ENCODE measurements around the gene NOP10.

Gene NOP10

GRCh38 chr15:34330279-34330678 is 12.7 kb downstream of the NOP10 start:
- no peak for DNase-seq

GRCh38 chr15:34329006-34329405 is 13.9 kb downstream of the NOP10 start:
- DNase-seq: no peak

DNA sequence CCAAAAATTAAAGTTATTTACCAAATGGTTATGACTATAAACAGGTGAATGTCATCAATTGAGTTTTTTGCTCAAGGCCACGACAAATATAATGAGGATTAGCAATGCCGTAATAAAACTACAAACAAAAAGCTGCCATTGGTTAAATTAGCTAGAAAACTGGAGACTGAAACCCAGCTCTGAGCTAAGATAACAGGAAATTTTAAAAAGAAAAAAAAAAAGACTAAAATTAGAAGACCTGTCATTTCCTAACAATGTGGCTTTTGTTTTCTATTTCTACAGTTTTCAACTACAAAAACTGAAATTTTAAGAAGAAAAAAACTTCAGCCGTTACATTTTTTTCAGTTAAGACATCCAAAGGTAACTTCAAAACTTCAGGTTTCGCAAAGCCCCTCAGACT is 15.0 kb downstream of the NOP10 start:
- no peak for DNase-seq

GRCh38 chr15:34325368-34325767 is 17.6 kb downstream of the NOP10 start:
- no peak for DNase-seq

DNA sequence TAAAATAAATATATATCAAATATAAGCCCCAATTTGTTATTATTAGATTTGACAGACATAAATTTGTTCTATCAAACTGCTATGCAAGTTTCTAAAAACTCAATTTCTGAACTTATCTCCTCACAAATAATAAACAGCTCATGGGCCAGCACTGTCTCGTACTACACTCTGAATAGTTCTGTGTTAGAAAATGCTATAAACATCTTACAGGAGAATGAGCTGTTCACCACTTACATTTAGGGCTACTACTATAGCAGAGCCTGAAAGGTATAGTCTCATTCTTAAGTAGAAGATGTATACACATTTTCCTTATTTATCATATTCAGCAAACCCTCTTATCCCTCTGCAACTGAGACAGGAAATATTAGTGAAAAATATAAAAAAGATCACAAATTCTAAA is 18.0 kb downstream of the NOP10 start:
- no peak for DNase-seq

- DNase-seq: no peak
Observed at GRCh38 chr15:34323217-34323616, 19.7 kb downstream of the NOP10 start.

DNA sequence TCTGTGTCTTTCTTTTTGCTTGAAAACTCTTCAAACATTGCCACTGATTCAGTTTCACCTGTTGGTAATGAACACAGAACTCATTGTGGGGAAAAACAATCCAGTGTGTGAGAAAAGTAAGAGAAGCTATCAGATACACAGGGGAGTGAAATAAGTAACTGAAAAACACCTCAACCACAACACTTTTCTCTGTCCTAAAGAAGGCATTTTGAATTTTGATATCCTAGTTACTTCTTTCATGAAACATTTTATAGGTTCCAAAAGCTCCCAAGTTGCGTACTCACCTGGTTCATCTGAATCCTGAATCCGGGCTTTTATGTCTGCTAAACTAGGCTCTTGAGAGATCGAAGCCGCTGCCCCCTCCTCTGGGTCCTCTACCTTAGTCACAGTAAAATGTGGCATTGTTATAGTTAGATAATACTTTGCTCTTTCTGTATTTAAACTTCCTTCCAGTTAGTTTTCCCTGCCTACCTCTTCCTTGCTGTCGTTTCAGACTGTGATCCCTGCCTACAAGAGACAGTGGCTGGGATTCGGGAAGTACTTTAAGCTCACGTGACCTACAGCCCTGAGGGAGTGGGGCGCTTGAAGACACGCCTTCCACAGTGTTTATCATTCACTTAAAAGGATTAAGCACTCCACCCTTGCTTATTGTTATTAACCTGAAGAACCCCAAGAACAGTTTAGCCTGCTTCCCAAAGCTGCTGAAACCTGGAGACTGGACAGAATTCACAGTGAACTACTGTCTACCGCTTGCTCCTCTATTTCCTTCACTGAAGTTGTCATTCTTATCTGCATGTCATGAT is 24.5 kb downstream of the NOP10 start:
- peak; percentile 64 for DNase-seq

GRCh38 chr15:34314491-34315490 is 28.1 kb downstream of the NOP10 start:
- no peak for DNase-seq

GRCh38 chr15:34311563-34311962 is 31.4 kb downstream of the NOP10 start:
- no peak for DNase-seq

DNA sequence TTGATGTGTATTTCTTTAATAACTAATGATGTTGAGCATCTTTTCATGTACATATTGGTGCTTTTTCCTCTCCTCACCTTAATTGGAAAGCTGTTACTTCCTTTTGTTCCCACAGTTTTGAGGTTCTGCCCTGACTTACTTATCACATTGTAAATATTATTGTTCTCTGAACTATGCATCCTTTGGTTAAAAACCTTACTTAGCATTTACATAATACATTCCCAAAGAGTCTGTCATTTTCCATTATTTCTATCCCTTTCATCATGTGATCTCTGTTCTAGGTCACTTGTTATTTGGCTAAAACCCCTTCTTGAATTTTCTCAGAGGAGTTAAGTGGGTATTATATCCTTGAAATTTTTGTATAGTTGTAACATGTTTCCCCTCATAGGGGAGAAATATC is 38.3 kb downstream of the NOP10 start:
- DNase-seq: no peak

- DNase-seq: no peak
Observed at GRCh38 chr15:34301058-34301457, 41.9 kb downstream of the NOP10 start.

- DNase-seq: no peak
Observed at GRCh38 chr15:34297059-34297458, 45.9 kb downstream of the NOP10 start.

- no peak for DNase-seq
Observed at GRCh38 chr15:34292621-34293020, 50.3 kb downstream of the NOP10 start.
